Activated naive CD8-positive, alpha-beta T cell treated with anti-CD3 and anti-CD28 coated beads, Interleukin-2, amount 10 ng/mL, durations not matched to agents 7 days and 5 days (primary cell): ENCODE results near the gene SIGMAR1. TPM values are rescaled to one million over a fixed set of nuclear protein-coding genes. Genes with fewer than 3 reads are reported as not detected.

Experiments
- ATAC-seq: fragments of 150-1000 bp; cut with Tn5 transposase; one replicate; pipeline ENCODE4 v1.10.0; 2021; ENCODE audit warnings: low read depth, moderate library complexity
- POLR2A ChIA-PET: fragments of 350-600 bp; sonication (Branson Sonifier 250); formaldehyde crosslinking; loops from one replicate; lab custom pipeline; 2021; ENCODE audit warnings: antibody characterized with exemption; lab: Charles Lee
- DNase-seq: peaks from one replicate; pipeline ENCODE4 v3.0.0; 2021
- H3K27ac Mint-ChIP-seq: one replicate; pipeline ENCODE4 v1.8.0; 2022; ENCODE audit warnings: mild to moderate bottlenecking, mixed read lengths
- H3K27me3 Mint-ChIP-seq: one replicate; pipeline ENCODE4 v1.8.0; 2022; ENCODE audit warnings: mild to moderate bottlenecking, moderate library complexity, mixed read lengths
- H3K36me3 Mint-ChIP-seq: one replicate; pipeline ENCODE4 v1.8.0; 2021; ENCODE audit warnings: mild to moderate bottlenecking, mixed read lengths
- H3K4me1 Mint-ChIP-seq: one replicate; pipeline ENCODE4 v1.8.0; 2021; ENCODE audit warnings: mixed read lengths
- H3K4me3 Mint-ChIP-seq: one replicate; pipeline ENCODE4 v1.8.0; 2022; ENCODE audit warnings: mild to moderate bottlenecking, moderate library complexity, mixed read lengths
- H3K9me3 Mint-ChIP-seq: one replicate; pipeline ENCODE4 v1.8.0; 2021; ENCODE audit warnings: mixed read lengths
- total RNA-seq, 2 experiments: library from RNA; stranded (reverse); gene quantifications; one replicate each; pipeline ENCODE4 v1.2.3, GENCODE V29; 2021

SIGMAR1 gene
- total RNA-seq, 2 experiments from 2014 or later: 48.8 to 55.4 TPM

DNA sequence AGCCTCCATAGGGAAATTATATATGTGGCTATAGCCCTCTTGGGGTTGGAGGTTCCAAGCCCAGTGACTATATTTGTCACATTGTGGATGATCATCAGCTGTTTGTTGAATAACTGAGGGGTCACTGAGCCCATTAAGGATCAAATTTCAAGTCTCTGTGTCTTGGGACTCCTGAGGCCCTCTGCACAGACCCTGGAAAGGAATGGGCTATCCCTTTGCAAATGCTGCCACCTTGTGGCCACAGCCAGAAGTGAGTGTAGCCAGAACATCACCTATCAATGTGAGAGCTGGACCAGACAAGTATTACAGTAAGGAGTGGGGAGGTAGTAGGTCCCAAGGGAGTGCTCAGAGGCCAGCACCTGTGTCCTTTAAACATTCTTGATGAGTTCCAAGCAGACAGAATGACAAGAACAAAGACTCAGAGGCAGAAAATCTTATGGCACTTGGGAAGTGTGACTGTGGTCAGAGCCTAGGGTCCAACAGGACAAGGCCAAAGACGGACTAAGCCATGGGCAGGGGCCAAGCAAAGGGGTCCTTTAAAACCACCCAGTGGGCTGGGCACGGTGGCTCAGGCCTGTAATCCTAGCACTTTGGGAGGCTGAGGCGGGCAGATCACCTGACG, 33.9 kb downstream of the SIGMAR1 start:
- H3K4me1 Mint-ChIP-seq: no peaks in the 10 kb centered on the region
- DNase-seq (peak; percentile 82), ATAC-seq (peak; percentile 95)
- H3K9me3 Mint-ChIP-seq: no peaks in the 10 kb centered on the region
- peaks cover 4% of the 10 kb centered on the region for H3K27me3 Mint-ChIP-seq
- no peak overlapping the region for H3K27ac Mint-ChIP-seq
- no peak overlapping the region for H3K4me3 Mint-ChIP-seq
- H3K36me3 Mint-ChIP-seq: no peaks in the 10 kb centered on the region
- POLR2A ChIA-PET: no interaction called here

GRCh38 chr9:34601937-34602573, 35.5 kb downstream of the SIGMAR1 start:
- no peak overlapping the region for H3K4me3 Mint-ChIP-seq
- POLR2A ChIA-PET: no interaction called here
- no peak for DNase-seq
- no peaks in the 10 kb centered on the region for H3K9me3 Mint-ChIP-seq
- H3K36me3 Mint-ChIP-seq: no peaks in the 10 kb centered on the region
- no peaks in the 10 kb centered on the region for H3K4me1 Mint-ChIP-seq
- H3K27ac Mint-ChIP-seq: peak overlapping the region; percentile 3
- peaks cover 4% of the 10 kb centered on the region for H3K27me3 Mint-ChIP-seq
- no peak for ATAC-seq

DNA sequence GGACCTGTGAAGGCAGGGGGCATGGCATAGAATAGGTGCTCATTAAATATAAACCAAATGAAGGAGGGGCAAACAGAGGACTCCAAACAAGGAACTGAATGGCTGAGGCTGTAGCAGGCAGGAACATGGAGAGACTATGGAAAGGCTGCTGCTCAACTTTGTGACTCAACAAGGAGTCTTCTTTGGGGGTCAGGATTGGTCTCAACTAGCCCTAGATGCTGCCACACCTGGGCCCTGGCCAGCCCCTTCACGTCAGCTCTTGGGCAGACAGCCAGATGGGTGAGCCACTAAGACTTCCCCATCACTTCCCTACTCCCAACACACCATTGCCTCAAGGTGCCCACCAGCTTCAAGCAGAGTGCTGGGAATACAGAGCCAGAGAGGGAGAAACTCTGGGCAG, 36.7 kb downstream of the SIGMAR1 start:
- POLR2A ChIA-PET: no interaction called here
- H3K9me3 Mint-ChIP-seq: no peaks in the 10 kb centered on the region

DNA sequence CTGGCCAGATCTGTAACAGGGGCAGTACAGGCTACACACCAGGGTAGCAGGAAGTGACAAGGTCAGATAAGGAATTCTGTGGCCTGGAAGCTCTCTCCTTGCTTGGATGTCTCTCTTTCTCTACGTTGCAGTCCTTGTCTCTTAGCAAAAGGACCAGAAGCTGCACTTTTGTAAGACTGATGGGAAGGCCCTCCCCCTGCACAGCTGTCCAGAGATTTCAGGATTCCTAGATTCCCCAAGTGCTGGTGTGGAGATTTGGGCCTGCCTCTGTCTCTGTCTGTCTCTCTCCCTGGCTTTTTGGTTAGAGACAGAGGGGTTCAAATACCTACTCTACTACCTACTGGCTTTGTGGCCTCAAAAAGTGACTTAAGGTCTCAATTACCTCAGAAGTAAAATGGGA, 38.0 kb downstream of the SIGMAR1 start:
- ATAC-seq: no peak
- H3K4me1 Mint-ChIP-seq: no peaks in the 10 kb centered on the region
- no peaks in the 10 kb centered on the region for H3K9me3 Mint-ChIP-seq
- no peak overlapping the region for H3K4me3 Mint-ChIP-seq
- POLR2A ChIA-PET: no interaction called here
- DNase-seq: no peak
- no peaks in the 10 kb centered on the region for H3K36me3 Mint-ChIP-seq
- H3K27ac Mint-ChIP-seq: no peak overlapping the region
- peaks cover 10% of the 10 kb centered on the region for H3K27me3 Mint-ChIP-seq

More for the DNA sequence above, 36.7 kb downstream of the SIGMAR1 start:
- H3K27me3 Mint-ChIP-seq: peaks cover 7% of the 10 kb centered on the region
- DNase-seq (no peak), ATAC-seq (no peak)
- no peak overlapping the region for H3K4me3 Mint-ChIP-seq
- no peaks in the 10 kb centered on the region for H3K36me3 Mint-ChIP-seq
- no peak overlapping the region for H3K27ac Mint-ChIP-seq
- H3K4me1 Mint-ChIP-seq: no peaks in the 10 kb centered on the region

GRCh38 chr9:34594177-34594576, 43.4 kb downstream of the SIGMAR1 start:
- H3K36me3 Mint-ChIP-seq: no peaks in the 10 kb centered on the region
- DNase-seq (no peak), ATAC-seq (no peak)
- POLR2A ChIA-PET: no interaction called here
- no peak overlapping the region for H3K27ac Mint-ChIP-seq
- H3K9me3 Mint-ChIP-seq: no peaks in the 10 kb centered on the region
- H3K4me3 Mint-ChIP-seq: no peak overlapping the region
- peaks cover 17% of the 10 kb centered on the region for H3K4me1 Mint-ChIP-seq
- H3K27me3 Mint-ChIP-seq: peaks cover 48% of the 10 kb centered on the region

- Mint-ChIP-seq H3K4me3 (no peak overlapping the region), H3K36me3 (no peaks in the 10 kb centered on the region), H3K4me1 (peaks cover 20% of the 10 kb centered on the region), H3K27ac (no peak overlapping the region), H3K9me3 (no peaks in the 10 kb centered on the region), H3K27me3 (peaks cover 59% of the 10 kb centered on the region)
- DNase-seq (no peak), ATAC-seq (peak; percentile 37)
- POLR2A ChIA-PET: interaction anchor here (0.6 kb wide), 1 partner anchor 168 kb away, joined by 3 read pairs; no protein-coding TSS in a partner anchor
These were observed 44.5 kb downstream of the SIGMAR1 start for GRCh38 chr9:34592895-34593601.

DNA sequence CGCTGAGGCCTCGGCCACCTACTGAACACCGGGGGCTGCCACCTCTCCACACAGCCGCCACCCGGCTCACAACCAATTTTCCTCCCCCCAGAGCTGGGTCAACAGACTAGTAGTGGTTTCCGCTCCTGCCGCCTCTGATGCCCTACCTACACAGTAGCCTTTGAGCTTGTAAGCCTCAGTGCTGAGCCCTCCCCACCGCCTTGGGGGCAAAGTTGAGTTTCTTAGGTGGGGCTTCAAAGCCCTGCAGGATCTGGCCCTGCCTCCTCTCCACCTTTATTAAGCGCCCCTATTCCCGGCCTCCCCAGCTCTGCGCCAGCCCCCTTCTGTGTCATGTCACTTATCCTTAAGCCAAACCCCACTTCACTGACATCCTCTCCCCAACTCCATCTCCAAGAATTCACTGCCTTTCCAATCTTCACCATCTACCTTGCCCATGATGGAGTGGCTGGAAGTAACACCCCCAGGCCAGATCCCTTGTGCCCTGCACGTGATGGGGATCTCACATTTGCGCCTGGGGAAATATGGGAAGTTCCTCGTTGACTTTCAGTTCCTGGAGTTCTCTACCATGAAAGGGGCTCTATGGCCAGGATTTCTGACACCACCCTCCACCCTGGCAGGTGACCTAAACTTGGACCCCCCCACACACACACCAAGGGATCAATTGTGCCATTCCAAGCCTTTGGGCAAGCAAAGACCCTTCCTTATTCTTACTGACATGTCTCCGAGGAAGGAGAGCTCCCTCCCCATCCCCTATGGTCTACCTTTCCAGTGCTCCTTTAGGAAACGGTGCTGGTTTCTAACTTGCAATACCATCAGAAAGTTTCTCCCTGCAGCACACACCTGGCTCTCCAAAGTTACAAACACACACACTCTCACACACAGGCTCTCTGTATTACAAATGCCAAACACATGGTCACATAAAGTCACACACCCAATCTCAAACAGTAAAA, 45.4 kb downstream of the SIGMAR1 start:
- peak overlapping the region; percentile 33 for H3K4me3 Mint-ChIP-seq
- no peak for DNase-seq
- no peaks in the 10 kb centered on the region for H3K9me3 Mint-ChIP-seq
- no peak overlapping the region for H3K27ac Mint-ChIP-seq
- no peaks in the 10 kb centered on the region for H3K36me3 Mint-ChIP-seq
- ATAC-seq: no peak
- peaks cover 67% of the 10 kb centered on the region for H3K27me3 Mint-ChIP-seq
- POLR2A ChIA-PET: interaction anchor here (0.6 to 0.9 kb wide), 2 partner anchors 45 to 167 kb away, joined by 3 to 4 read pairs; partner anchors contain the start of gene SIGMAR1
- H3K4me1 Mint-ChIP-seq: peaks cover 20% of the 10 kb centered on the region

DNA sequence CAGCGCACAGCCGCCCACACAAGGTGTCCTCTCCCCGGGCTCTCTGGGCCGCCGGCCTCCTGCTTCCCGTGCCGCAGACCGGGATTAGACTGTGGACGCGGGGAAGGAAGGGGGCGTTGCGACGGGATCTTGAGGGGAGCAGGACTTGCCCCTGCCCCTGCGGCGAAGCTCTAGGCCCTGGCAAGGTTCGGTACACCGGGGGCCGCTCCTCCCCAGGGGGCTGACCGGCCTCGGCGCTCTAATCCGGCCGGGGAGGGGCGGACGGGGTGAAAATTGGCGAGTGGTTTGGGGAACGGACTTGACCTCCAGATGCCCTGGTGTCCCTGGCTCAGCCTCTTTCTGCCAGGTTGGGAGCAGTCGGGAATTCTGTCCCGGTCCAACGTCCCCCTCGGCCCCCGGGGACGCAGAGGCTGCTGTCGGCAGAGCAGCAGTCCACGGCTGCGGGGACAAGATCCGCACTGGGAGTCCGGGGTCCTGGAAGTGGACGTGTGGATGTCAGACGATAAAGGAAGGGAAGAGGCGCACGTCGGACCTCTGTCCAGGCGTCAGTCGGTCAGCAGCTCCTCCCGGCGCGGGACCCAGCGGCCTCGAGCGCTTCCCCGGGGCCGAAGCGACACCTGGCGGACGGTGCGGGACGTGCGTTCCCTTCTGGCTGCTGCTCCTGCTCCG, 46.2 kb downstream of the SIGMAR1 start:
- Mint-ChIP-seq H3K27me3 (peaks cover 73% of the 10 kb centered on the region), H3K4me3 (peak overlapping the region; percentile 66), H3K27ac (no peak overlapping the region), H3K4me1 (peaks cover 20% of the 10 kb centered on the region), H3K36me3 (no peaks in the 10 kb centered on the region), H3K9me3 (no peaks in the 10 kb centered on the region)
- peak; percentile 70 for ATAC-seq
- DNase-seq: peak; percentile 89
- POLR2A ChIA-PET: interaction anchor here (0.9 kb wide), 1 partner anchor 46 kb away, joined by 4 read pairs; the partner anchor contains the start of gene SIGMAR1

GRCh38 chr9:34590381-34591247, 47.0 kb downstream of the SIGMAR1 start:
- Mint-ChIP-seq H3K9me3 (no peaks in the 10 kb centered on the region), H3K4me1 (peaks cover 20% of the 10 kb centered on the region), H3K27me3 (peaks cover 80% of the 10 kb centered on the region), H3K36me3 (no peaks in the 10 kb centered on the region), H3K27ac (no peak overlapping the region), H3K4me3 (peak overlapping the region; percentile 66)
- DNase-seq (peak; percentile 45), ATAC-seq (no peak)
- POLR2A ChIA-PET: no interaction called here

GRCh38 chr9:34589636-34590380, 47.8 kb downstream of the SIGMAR1 start, which contains the start of gene CNTFR:
Gene CNTFR, minus strand, starts transcription at chr9:34589724. Its CDS starts 20,743 bp downstream, at chr9:34568981.
- peaks cover 20% of the 10 kb centered on the region for H3K4me1 Mint-ChIP-seq
- DNase-seq (peak; percentile 44), ATAC-seq (no peak)
- peaks cover 81% of the 10 kb centered on the region for H3K27me3 Mint-ChIP-seq
- no peak within 1 kb of the TSS for H3K27ac Mint-ChIP-seq
- peak within 1 kb of the TSS; percentile 66 for H3K4me3 Mint-ChIP-seq
- no peaks in the 10 kb centered on the region for H3K9me3 Mint-ChIP-seq
- POLR2A ChIA-PET: no interaction called here
- no peaks in the 10 kb centered on the region for H3K36me3 Mint-ChIP-seq
